ENCODE measurements around the gene TBC1D22A.

DNA sequence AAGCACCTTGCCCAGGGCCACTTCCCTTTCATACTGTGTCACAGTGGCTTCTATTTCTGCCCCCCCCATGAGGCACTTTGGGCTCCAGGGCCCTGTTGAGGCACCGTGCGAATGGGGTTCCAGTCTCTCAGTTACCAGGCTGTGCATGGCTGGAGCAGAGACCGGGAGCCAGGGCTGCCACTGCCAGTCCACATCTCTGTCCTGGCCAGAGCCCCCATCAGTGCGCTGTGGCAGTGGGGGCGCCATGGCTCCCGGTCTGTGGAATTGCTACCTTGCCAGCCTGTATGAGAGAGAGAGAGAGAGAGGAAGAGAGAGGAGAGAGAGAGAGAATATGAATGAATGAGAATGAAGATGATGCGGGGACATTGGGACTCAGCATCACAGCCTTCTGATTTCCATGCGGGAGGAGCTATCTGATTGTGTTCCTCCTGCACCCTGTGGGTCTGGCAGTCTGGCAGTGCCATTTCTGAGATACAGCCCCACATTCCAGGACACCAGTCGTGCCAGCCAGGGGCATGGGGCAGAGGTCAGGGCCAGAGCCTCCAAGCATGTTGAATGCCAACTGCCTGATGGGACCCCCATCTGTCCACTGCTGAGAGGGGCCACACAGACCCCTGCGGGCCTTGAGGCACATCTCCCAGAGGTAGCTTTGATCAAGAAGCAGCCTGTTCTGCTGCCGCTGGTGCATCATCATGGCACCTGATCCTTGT, 279.8 kb downstream of the TBC1D22A start:
- TF ChIP-seq, protein P1, sequence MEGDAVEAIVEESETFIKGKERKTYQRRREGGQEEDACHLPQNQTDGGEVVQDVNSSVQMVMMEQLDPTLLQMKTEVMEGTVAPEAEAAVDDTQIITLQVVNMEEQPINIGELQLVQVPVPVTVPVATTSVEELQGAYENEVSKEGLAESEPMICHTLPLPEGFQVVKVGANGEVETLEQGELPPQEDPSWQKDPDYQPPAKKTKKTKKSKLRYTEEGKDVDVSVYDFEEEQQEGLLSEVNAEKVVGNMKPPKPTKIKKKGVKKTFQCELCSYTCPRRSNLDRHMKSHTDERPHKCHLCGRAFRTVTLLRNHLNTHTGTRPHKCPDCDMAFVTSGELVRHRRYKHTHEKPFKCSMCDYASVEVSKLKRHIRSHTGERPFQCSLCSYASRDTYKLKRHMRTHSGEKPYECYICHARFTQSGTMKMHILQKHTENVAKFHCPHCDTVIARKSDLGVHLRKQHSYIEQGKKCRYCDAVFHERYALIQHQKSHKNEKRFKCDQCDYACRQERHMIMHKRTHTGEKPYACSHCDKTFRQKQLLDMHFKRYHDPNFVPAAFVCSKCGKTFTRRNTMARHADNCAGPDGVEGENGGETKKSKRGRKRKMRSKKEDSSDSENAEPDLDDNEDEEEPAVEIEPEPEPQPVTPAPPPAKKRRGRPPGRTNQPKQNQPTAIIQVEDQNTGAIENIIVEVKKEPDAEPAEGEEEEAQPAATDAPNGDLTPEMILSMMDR (IDR thresholded peaks at IDR 0.05 in 4 of 5, conservative IDR thresholded peaks at IDR 0.05 in 1 of 5): no peak
- TF ChIP-seq POLR2A (IDR thresholded peaks at IDR 0.05): no peak

Data from gastrocnemius medialis (tissue), 4 donors.